Spleen (tissue), 11 donors: ENCODE data around the gene NHERF2. TPM values are rescaled to one million over a fixed set of nuclear protein-coding genes. Genes with fewer than 3 reads are reported as not detected.
A peak's percentile ranks its signal among the peaks of the same experiment; 100 is the strongest.

ENCODE experiments used
- DNase-seq: peaks from one replicate; pipeline ENCODE4 v3.0.0-alpha.2; 2020
- H3K27ac ChIP-seq, 8 donors: fragments of 200-600 bp; sonication (generic) in 7 of 8; 1 replicate in 4 of 8; 2 replicates in 4 of 8; pipeline versions ENCODE4 v1.5.0 to v1.8.0; 2016 to 2021; ENCODE audit warnings: inconsistent platforms in 4 of 8, mild to moderate bottlenecking in 4 of 8, moderate library complexity in 1 of 8
- H3K27me3 ChIP-seq, 7 donors: fragments of 200-600 bp; sonication (generic) in 6 of 7; replicated peaks in 1 of 7; 1 replicate in 4 of 7; 2 replicates in 3 of 7; pipeline versions ENCODE4 v1.5.0 to v1.8.0; 2016 to 2021; ENCODE audit warnings: inconsistent platforms in 3 of 7, mild to moderate bottlenecking in 1 of 7
- H3K36me3 ChIP-seq, 6 donors: fragments of 200-600 bp; sonication (generic) in 5 of 6; 1 replicate in 4 of 6; 2 replicates in 2 of 6; pipeline versions ENCODE4 v1.5.0 to v1.8.0; 2016 to 2021; ENCODE audit warnings: inconsistent platforms in 2 of 6
- H3K4me1 ChIP-seq, 6 donors: fragments of 200-600 bp; sonication (generic) in 5 of 6; 1 replicate in 3 of 6; 2 replicates in 3 of 6; pipeline versions ENCODE4 v1.5.0 to v1.8.0; 2016 to 2021; ENCODE audit warnings: inconsistent platforms in 3 of 6
- H3K4me3 ChIP-seq, 8 donors: fragments of 200-600 bp; sonication (generic) in 7 of 8; 1 replicate in 4 of 8; 2 replicates in 4 of 8; pipeline versions ENCODE4 v1.5.0 to v1.8.0; 2016 to 2021; ENCODE audit warnings: inconsistent platforms in 4 of 8, mild to moderate bottlenecking in 4 of 8, moderate library complexity in 2 of 8
- H3K9me3 ChIP-seq, 8 donors: fragments of 200-600 bp; sonication (generic) in 7 of 8; 1 replicate in 4 of 8; 2 replicates in 4 of 8; pipeline versions ENCODE4 v1.5.0 to v1.8.0; 2016 to 2021; ENCODE audit warnings: inconsistent platforms in 4 of 8
- POLR2A ChIP-seq, 3 donors: fragments of 450-650 bp; IDR thresholded peaks; one replicate each; pipeline ENCODE4 v1.5.1; 2017; ENCODE audit warnings: antibody characterized with exemption in 3 of 3, mild to moderate bottlenecking in 1 of 3
- POLR2AphosphoS5 ChIP-seq, 3 donors: sonication (generic); formaldehyde crosslinking; IDR thresholded peaks; one replicate each; pipeline ENCODE4 v1.5.1; 2017; ENCODE audit warnings: antibody characterized with exemption in 3 of 3
- WGBS, 5 donors: extraction: QIAGEN DNeasy Blood & Tissue Kit in 3 of 5; methylation state at CpG; one replicate each; pipeline versions ENCODE4 v1.1.5 to v1.1.7; 2013 to 2018; 5-methylcytosine and 5-hydroxymethylcytosine counted together
- intact Hi-C: fragments of 100-400 bp; cut with DNase I; formaldehyde crosslinking; loops from one replicate; pipeline ENCODE4 v1.15.0; 2023; ENCODE audit warnings: low total_unique reads
- polyA plus RNA-seq, 3 donors: library from polyadenylated mRNA; stranded (reverse); fragments of 200-250 nt; gene quantifications; one replicate each; pipeline ENCODE4 v1.2.1, GENCODE V29; 2013
- total RNA-seq, 7 donors: library from RNA; depleted of rRNA in 3 of 7; stranded (reverse); fragments of >200 nt in 3 of 7; fragmentation: NEBNext Ultra II Directional in 4 of 7; extraction: Animal tissue kit (Norgen Biotek cat#: 25700) in 4 of 7; gene quantifications; one replicate each; pipeline versions ENCODE4 v1.1.0 to v1.2.1, GENCODE V29; 2016 to 2021
- TF ChIP-seq, protein P1 (sequence below), 11 experiments: fragments of 200-600 bp in 7 of 11; fragments of 450-650 bp in 4 of 11; sonication (generic) in 4 of 11; IDR thresholded peaks in 8 of 11; conservative IDR thresholded peaks in 3 of 11; 1 replicate in 7 of 11; 2 replicates in 4 of 11; pipeline versions ENCODE4 v1.4.0 to v1.8.0; 2016 to 2021; ENCODE audit warnings: antibody characterized with exemption in 11 of 11, inconsistent platforms in 4 of 11, mild to moderate bottlenecking in 1 of 11
- donor health status: healthy with polysubstance abuse.
- donor health status: DM: no; HTN: no; CAD: no; lungs with moderate emphysema.
- donor health status: DM: no; HTN: no; CAD: no.
- donor health status: Bipolar disorder and iron deficiency.
- donor health status: healthy.
- donor health status: DM: no; HTN: no; CAD: no.
- donor health status: DM: yes; HTN: yes; CAD: no.

NHERF2 gene
- total and polyA plus RNA-seq, 10 donors, result 62.4 to 218 (median 112) TPM

DNA sequence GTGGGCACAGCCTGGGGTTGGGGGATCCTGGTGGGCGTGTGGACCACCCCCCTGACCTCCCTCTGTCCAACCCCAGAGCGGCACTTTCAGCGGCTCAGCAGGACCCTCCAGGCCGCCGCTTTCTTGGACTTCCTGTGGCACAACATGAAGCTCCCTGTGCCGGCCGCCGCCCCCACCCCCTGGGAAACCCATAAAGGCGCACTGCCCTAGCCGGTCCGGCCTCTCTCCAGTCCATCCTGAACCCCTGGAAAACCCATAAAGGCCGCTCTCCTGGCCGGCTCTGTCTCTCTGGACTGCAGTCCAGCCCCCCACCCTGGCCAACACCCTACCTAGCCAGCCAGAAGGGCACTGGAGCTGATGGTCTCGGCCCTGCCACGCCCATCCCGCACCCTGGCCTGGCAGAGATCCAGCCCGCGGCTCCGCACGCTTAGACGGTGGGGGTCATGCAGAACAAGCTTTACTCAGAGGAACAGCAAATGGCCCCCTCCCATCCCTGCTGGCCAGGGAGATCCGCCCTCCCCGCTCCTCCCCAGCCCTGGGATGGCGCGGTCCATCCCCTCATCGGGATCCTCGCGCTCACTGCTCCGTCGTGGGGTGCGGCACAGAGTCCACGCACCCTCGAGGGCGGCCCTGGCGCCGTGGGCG, 48.1 kb upstream of the NHERF2 start:
- no peaks in the 10 kb centered on the region for H3K9me3 ChIP-seq
- WGBS, 5 donors, result 77 to 90% (median 88%) methylated on average over 29 to 37 of the region's 37 CpGs
- DNase-seq, result no peak
- H3K4me1 ChIP-seq, result peaks cover 6 to 41% (median 20%) of the 10 kb centered on the region in 6 donors
- peaks cover 3 to 100% (median 41%) of the 10 kb centered on the region in 7 donors for H3K27me3 ChIP-seq
- no peak overlapping the region for H3K4me3 ChIP-seq
- H3K36me3 ChIP-seq, result peaks cover 23 to 60% (median 52%) of the 10 kb centered on the region in 6 donors
- no peak overlapping the region for H3K27ac ChIP-seq
- intact Hi-C loops, result no loop called here
- TF ChIP-seq POLR2AphosphoS5 (IDR thresholded peaks at IDR 0.05), result no peak
- TF ChIP-seq POLR2A (IDR thresholded peaks at IDR 0.05), result no peak
- TF ChIP-seq, protein P1, sequence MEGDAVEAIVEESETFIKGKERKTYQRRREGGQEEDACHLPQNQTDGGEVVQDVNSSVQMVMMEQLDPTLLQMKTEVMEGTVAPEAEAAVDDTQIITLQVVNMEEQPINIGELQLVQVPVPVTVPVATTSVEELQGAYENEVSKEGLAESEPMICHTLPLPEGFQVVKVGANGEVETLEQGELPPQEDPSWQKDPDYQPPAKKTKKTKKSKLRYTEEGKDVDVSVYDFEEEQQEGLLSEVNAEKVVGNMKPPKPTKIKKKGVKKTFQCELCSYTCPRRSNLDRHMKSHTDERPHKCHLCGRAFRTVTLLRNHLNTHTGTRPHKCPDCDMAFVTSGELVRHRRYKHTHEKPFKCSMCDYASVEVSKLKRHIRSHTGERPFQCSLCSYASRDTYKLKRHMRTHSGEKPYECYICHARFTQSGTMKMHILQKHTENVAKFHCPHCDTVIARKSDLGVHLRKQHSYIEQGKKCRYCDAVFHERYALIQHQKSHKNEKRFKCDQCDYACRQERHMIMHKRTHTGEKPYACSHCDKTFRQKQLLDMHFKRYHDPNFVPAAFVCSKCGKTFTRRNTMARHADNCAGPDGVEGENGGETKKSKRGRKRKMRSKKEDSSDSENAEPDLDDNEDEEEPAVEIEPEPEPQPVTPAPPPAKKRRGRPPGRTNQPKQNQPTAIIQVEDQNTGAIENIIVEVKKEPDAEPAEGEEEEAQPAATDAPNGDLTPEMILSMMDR (IDR thresholded peaks at IDR 0.05 in 8 of 11, conservative IDR thresholded peaks at IDR 0.05 in 3 of 11), result no peak

DNA sequence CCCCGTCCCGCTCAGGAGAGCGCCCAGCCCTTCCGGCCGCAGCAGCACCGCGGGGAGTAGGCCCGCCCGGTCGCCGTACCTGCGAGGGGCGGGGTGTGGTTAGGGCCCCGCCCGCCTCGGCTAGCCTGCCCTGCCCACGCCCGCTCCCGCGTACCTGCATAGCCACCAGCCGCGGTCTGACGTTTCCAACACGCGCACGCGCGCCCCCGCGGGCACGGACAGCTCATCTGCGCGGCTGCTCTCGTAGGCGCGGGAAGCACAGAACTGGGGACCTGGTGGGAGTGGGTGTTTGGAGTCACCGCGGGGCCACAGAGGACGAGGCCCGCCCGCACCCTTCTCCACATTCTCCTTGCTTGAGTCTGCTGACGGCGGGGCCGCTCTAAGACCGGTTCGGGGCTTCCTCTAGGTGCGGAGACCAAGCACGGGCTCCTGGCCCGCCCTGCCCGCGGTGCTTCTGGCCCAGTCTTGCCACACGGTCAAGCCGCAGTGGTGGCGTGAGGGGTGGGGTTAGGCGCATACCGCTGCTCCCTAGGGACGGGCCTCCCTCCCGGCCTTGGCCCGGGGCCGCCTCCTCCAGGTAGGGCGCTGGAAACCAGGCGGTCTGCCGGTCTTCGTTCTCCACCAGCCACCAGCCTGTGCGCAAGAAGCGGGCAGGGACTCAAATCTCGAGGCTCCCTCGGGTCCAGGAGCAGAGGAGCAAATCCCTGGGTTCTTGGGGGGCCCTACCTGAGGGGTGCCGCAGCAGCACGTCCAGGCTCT, 47.3 kb upstream of the NHERF2 start:
- peaks cover 5 to 39% (median 21%) of the 10 kb centered on the region in 6 donors for H3K4me1 ChIP-seq
- intact Hi-C loops, result no loop called here
- peak in 2 of 3 donors; percentile 38 to 49 for TF ChIP-seq POLR2AphosphoS5 (IDR thresholded peaks at IDR 0.05)
- TF ChIP-seq POLR2A (IDR thresholded peaks at IDR 0.05), result no peak
- TF ChIP-seq, protein P1 (IDR thresholded peaks at IDR 0.05 in 8 of 11, conservative IDR thresholded peaks at IDR 0.05 in 3 of 11), result no peak
- no peak for DNase-seq
- H3K9me3 ChIP-seq, result no peaks in the 10 kb centered on the region
- H3K36me3 ChIP-seq, result peaks cover 23 to 52% (median 46%) of the 10 kb centered on the region in 6 donors
- peak overlapping the region in 1 of 8 donors; percentile 1 for H3K4me3 ChIP-seq
- WGBS, 5 donors, result 9 to 32% (median 24%) methylated on average over 12 to 70 of the region's 70 CpGs
- peaks cover 3 to 93% (median 41%) of the 10 kb centered on the region in 7 donors for H3K27me3 ChIP-seq
- H3K27ac ChIP-seq, result no peak overlapping the region

DNA sequence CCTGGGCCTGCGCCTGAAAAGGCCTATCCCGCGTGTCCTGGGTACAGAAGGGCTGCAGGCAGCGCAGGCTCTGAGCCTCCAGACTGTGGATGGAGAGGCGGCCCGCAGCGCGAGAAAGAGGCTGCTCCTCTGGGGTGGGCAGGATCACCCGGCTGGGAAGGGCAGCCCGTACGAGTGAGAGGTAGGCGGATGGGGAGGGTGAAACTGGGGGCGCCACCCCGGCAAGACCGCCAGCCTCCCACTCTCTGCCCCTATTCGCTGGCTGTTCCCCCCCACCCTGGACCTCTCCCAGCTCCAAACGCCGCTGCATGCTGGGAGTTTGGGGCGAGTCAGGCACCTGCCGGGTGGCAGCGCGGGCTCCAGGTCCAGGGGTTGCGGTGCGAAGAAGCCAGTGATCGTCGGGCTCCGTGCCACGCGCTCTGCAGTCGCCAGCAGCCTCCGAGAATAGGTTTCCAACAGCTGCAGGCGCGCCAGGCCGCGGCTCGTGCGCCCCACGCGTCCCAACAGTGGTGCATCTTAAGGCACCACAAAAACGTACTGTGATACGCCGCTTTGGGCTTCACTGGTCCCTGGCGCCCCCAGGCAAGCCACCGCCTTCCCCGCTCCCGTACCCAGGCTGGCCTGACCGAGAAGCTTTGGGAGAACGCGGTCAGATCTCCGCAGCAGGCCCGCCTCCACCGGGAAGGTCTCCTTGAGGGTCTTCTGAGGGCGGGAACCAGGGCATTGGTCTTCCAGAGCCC, 46.5 kb upstream of the NHERF2 start:
- TF ChIP-seq POLR2A (IDR thresholded peaks at IDR 0.05), result no peak
- peak in 2 of 3 donors; percentile 21 to 53 for TF ChIP-seq POLR2AphosphoS5 (IDR thresholded peaks at IDR 0.05)
- TF ChIP-seq, protein P1 (IDR thresholded peaks at IDR 0.05 in 8 of 11, conservative IDR thresholded peaks at IDR 0.05 in 3 of 11), result no peak
- Histone ChIP-seq H3K27me3 (peaks cover 3 to 85% (median 41%) of the 10 kb centered on the region in 7 donors), H3K4me3 (no peak overlapping the region), H3K9me3 (no peaks in the 10 kb centered on the region), H3K4me1 (peaks cover 13 to 46% (median 29%) of the 10 kb centered on the region in 6 donors), H3K27ac (no peak overlapping the region), H3K36me3 (peaks cover 21 to 45% (median 39%) of the 10 kb centered on the region in 6 donors)
- WGBS, 5 donors, result 7 to 17% (median 8%) methylated on average over 13 to 53 of the region's 53 CpGs
- intact Hi-C loops, result no loop called here
- no peak for DNase-seq
